Pulmonary artery endothelial cell (primary cell): ENCODE measurements around the gene CPD. TPM values are rescaled to one million over a fixed set of nuclear protein-coding genes. Genes with fewer than 3 reads are reported as not detected.

Source experiments
- DNase-seq: peaks from one replicate; pipeline ENCODE4 v3.0.0-alpha.2; 2011; ENCODE audit warnings: low read depth, low spot score
- total RNA-seq: library from RNA; depleted of rRNA; stranded (reverse); fragments of >200 nt; gene quantifications from 2 replicates; pipeline ENCODE4 v1.2.3, GENCODE V29; 2014

The CPD gene
- total RNA-seq, 1 donor from 2014 or later = 158 TPM

GRCh38 chr17:30352240-30352814, 26.4 kb upstream of the CPD start:
- no peak for DNase-seq

GRCh38 chr17:30354701-30355100, 24.0 kb upstream of the CPD start:
- DNase-seq = no peak

- DNase-seq = no peak
These were observed 21.3 kb upstream of the CPD start for GRCh38 chr17:30357476-30357875.

GRCh38 chr17:30358055-30358760, 20.5 kb upstream of the CPD start:
- DNase-seq = no peak

GRCh38 chr17:30360086-30360808, 18.5 kb upstream of the CPD start:
- no peak for DNase-seq

- DNase-seq = no peak
These were observed 16.9 kb upstream of the CPD start for GRCh38 chr17:30361766-30362279.

- no peak for DNase-seq
These were observed 15.0 kb upstream of the CPD start for GRCh38 chr17:30363715-30364202.

- DNase-seq = no peak
These were observed 12.2 kb upstream of the CPD start for GRCh38 chr17:30366536-30366935.

GRCh38 chr17:30368912-30369720, 9.6 kb upstream of the CPD start:
- DNase-seq = no peak

- DNase-seq = no peak
These were observed 8.7 kb upstream of the CPD start for GRCh38 chr17:30369995-30370394.

- DNase-seq = no peak
These were observed 6.0 kb upstream of the CPD start for GRCh38 chr17:30372755-30373154.

- DNase-seq = no peak
These were observed 3.1 kb upstream of the CPD start for GRCh38 chr17:30375661-30376060.

GRCh38 chr17:30376621-30377452, 1.9 kb upstream of the CPD start:
- DNase-seq = no peak

- no peak for DNase-seq
These were observed 1.0 kb upstream of the CPD start for GRCh38 chr17:30377574-30378240.

GRCh38 chr17:30378241-30378824, 394 bp upstream of the CPD start:
- DNase-seq = no peak

- no peak for DNase-seq
These were observed 676 bp downstream of the CPD start for GRCh38 chr17:30379303-30379902.

GRCh38 chr17:30379903-30380381, 1.2 kb downstream of the CPD start:
- no peak for DNase-seq

GRCh38 chr17:30380643-30381339, 2.1 kb downstream of the CPD start:
- no peak for DNase-seq

- DNase-seq = no peak
These were observed 2.6 kb downstream of the CPD start for GRCh38 chr17:30381340-30381659.
